ENCODE data around the gene PMP22.

The PMP22 gene

DNA sequence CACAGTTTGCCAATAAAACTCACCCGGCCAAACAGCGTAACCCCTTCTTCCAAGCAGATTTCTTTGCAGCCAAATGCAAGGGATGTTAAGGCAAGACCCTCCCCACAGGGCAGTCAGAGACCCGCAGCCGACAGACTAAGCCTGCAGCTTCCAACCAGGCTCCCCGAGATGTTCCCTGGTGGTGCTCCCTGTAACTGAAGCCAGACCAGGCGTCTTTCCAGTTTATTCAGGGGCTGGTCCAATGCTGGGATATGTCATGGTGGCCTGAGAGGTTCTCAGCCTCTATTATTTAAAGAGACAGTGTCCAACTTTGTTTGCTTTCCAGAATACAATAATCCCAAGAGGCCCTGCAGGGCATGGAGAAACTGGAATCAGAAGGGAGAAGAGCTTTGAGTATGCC lies at the start of gene PMP22:
PMP22 (minus strand) TSS at position 196 of the 400 bp plus-strand sequence. CDS start 4,599 bp downstream, outside the sequence.
- Mint-ChIP-seq H3K4me3 (no peak within 1 kb of the TSS), H3K27me3 (peaks cover 52 to 66% of the 10 kb centered on the region in 2 donors), H3K9me3 (no peaks in the 10 kb centered on the region), H3K36me3 (no peaks in the 10 kb centered on the region), H3K27ac (no peak within 1 kb of the TSS), H3K4me1 (peaks cover 5 to 24% of the 10 kb centered on the region in 2 donors)
- DNase-seq (no peak), ATAC-seq (replicated peaks) (no peak)

DNA sequence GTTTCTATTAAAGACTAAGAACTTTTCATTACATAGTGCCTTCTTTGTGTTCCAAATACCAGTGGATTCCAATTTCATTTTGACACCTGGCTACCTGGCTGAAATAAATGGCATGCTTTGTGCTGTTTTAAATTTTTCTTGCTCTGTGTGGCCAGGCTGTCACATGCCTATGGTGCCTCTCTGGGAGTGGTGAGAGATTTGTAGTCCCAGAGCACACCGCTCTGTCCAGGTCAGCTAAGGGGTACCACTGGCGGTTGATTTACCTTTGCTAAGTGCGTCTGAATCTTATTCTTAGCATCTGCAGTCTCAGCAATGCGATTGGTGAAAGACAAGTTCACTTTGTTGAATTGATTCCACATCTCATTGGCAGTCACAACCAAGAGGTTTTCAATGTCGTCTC lies 46.9 kb upstream of the PMP22 start:
- ATAC-seq (replicated peaks) (no peak), DNase-seq (no peak)
- Mint-ChIP-seq H3K27ac (no peak overlapping the region), H3K36me3 (no peaks in the 10 kb centered on the region), H3K4me3 (no peak overlapping the region), H3K4me1 (no peaks in the 10 kb centered on the region), H3K9me3 (no peaks in the 10 kb centered on the region), H3K27me3 (peaks cover 5 to 7% of the 10 kb centered on the region in 2 donors)

DNA sequence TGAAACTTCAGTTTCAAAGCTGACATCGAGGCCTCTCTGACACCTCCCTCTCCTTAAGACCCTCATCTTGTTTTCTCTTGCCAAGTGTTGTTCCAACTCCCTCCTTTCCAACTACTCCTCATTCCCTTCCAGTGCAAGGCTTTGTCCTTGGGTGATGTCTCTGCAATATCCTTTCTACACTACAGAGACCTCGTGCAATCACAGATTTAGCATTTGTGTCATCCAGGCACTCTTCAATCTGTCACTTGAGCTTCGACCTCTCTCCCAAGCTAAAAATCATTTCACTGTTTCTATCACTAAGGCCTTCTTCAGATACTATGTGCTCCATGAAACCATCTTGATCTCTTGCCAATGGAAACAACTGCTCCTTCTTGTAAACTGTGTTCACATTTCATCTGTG lies 44.7 kb upstream of the PMP22 start:
- H3K27me3 Mint-ChIP-seq: peaks cover 0 to 5% of the 10 kb centered on the region in 2 donors
- H3K36me3 Mint-ChIP-seq: no peaks in the 10 kb centered on the region
- H3K9me3 Mint-ChIP-seq: no peaks in the 10 kb centered on the region
- H3K27ac Mint-ChIP-seq: no peak overlapping the region
- DNase-seq: no peak
- no peak for ATAC-seq (replicated peaks)
- H3K4me1 Mint-ChIP-seq: no peaks in the 10 kb centered on the region
- H3K4me3 Mint-ChIP-seq: no peak overlapping the region

DNA sequence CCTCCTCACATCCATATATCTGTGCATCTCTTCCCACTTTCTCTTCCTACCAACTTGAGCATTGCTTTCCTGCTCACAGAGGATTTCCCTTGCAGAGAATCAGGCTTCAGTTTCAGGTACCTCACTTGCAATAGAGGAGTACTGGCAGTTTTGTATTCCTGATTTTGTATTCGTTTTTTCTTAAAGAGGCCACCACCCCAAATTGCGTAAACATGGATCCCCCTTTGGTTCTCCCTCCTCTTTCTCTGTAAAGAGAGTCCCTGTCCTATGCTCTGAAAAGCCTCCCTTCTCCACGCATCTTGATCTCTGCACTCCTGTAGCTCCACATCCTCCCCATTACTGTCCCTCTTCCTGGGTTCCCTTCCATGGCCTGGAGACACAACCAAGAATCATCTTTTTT lies 44.1 kb upstream of the PMP22 start:
- H3K9me3 Mint-ChIP-seq: no peaks in the 10 kb centered on the region
- H3K4me3 Mint-ChIP-seq: no peak overlapping the region
- H3K27me3 Mint-ChIP-seq: peaks cover 0 to 3% of the 10 kb centered on the region in 2 donors
- H3K27ac Mint-ChIP-seq: no peak overlapping the region
- DNase-seq (no peak), ATAC-seq (replicated peaks) (no peak)
- H3K36me3 Mint-ChIP-seq: no peaks in the 10 kb centered on the region
- H3K4me1 Mint-ChIP-seq: no peaks in the 10 kb centered on the region

GRCh38 chr17:15308758-15309157 lies 43.6 kb upstream of the PMP22 start:
- no peak for DNase-seq
- no peak overlapping the region for H3K27ac Mint-ChIP-seq
- no peaks in the 10 kb centered on the region for H3K27me3 Mint-ChIP-seq
- H3K4me1 Mint-ChIP-seq: no peaks in the 10 kb centered on the region
- no peaks in the 10 kb centered on the region for H3K36me3 Mint-ChIP-seq
- ATAC-seq (replicated peaks): no peak
- no peak overlapping the region for H3K4me3 Mint-ChIP-seq
- no peaks in the 10 kb centered on the region for H3K9me3 Mint-ChIP-seq

GRCh38 chr17:15307710-15308111 lies 42.6 kb upstream of the PMP22 start:
- no peaks in the 10 kb centered on the region for H3K4me1 Mint-ChIP-seq
- no peaks in the 10 kb centered on the region for H3K36me3 Mint-ChIP-seq
- H3K27me3 Mint-ChIP-seq: peaks cover under 1 to 4% of the 10 kb centered on the region in 2 donors
- no peaks in the 10 kb centered on the region for H3K9me3 Mint-ChIP-seq
- DNase-seq (no peak), ATAC-seq (replicated peaks) (no peak)
- H3K4me3 Mint-ChIP-seq: no peak overlapping the region
- no peak overlapping the region for H3K27ac Mint-ChIP-seq

GRCh38 chr17:15303851-15304250 lies 38.7 kb upstream of the PMP22 start:
- H3K4me3 Mint-ChIP-seq: no peak overlapping the region
- no peak for ATAC-seq (replicated peaks)
- H3K9me3 Mint-ChIP-seq: no peaks in the 10 kb centered on the region
- peaks cover 5 to 12% of the 10 kb centered on the region in 2 donors for H3K27me3 Mint-ChIP-seq
- no peak overlapping the region for H3K27ac Mint-ChIP-seq
- H3K4me1 Mint-ChIP-seq: no peaks in the 10 kb centered on the region
- H3K36me3 Mint-ChIP-seq: no peaks in the 10 kb centered on the region
- DNase-seq: no peak

DNA sequence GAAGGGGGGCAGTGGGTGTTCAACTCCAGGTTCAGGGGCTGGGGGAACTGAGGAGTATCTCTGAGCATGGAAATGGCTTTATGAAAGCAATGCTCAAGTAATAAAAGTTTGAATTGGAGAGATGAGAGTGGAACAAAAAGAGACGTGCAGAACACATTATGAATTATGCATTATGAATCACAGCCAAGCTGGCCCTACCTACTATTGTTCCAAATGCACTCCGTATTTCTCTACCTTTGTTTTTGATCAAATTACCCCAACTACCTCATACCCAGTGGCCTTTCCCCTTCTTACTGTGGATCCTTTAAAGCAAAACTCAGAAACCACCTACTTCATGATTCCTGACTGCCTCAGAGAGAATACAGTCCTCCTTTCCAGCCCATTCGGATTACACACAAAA lies 38.1 kb upstream of the PMP22 start:
- Mint-ChIP-seq H3K4me3 (no peak overlapping the region), H3K36me3 (no peaks in the 10 kb centered on the region), H3K4me1 (no peaks in the 10 kb centered on the region), H3K9me3 (no peaks in the 10 kb centered on the region), H3K27me3 (peaks cover 5 to 12% of the 10 kb centered on the region in 2 donors), H3K27ac (no peak overlapping the region)
- ATAC-seq (replicated peaks) (no peak), DNase-seq (no peak)

GRCh38 chr17:15301845-15302244 lies 36.7 kb upstream of the PMP22 start:
- Mint-ChIP-seq H3K4me1 (no peaks in the 10 kb centered on the region), H3K36me3 (no peaks in the 10 kb centered on the region), H3K9me3 (no peaks in the 10 kb centered on the region), H3K4me3 (no peak overlapping the region), H3K27me3 (peaks cover 5 to 12% of the 10 kb centered on the region in 2 donors), H3K27ac (no peak overlapping the region)
- no peak for DNase-seq
- ATAC-seq (replicated peaks): no peak

- Mint-ChIP-seq H3K27ac (no peak overlapping the region), H3K36me3 (no peaks in the 10 kb centered on the region), H3K27me3 (peaks cover 8 to 9% of the 10 kb centered on the region in 2 donors), H3K4me1 (no peaks in the 10 kb centered on the region), H3K9me3 (no peaks in the 10 kb centered on the region), H3K4me3 (no peak overlapping the region)
- ATAC-seq (replicated peaks) (no peak), DNase-seq (no peak)
These were observed 33.0 kb upstream of the PMP22 start for GRCh38 chr17:15298176-15298575.

GRCh38 chr17:15293558-15293957 lies 28.4 kb upstream of the PMP22 start:
- no peak for ATAC-seq (replicated peaks)
- Mint-ChIP-seq H3K27ac (no peak overlapping the region), H3K36me3 (no peaks in the 10 kb centered on the region), H3K27me3 (peaks cover 0 to 18% of the 10 kb centered on the region in 2 donors), H3K4me1 (no peaks in the 10 kb centered on the region), H3K4me3 (no peak overlapping the region), H3K9me3 (peaks cover 0 to 2% of the 10 kb centered on the region in 2 donors)
- DNase-seq: no peak

- Mint-ChIP-seq H3K4me3 (no peak overlapping the region), H3K27ac (no peak overlapping the region), H3K9me3 (peaks cover 0 to 2% of the 10 kb centered on the region in 2 donors), H3K36me3 (no peaks in the 10 kb centered on the region), H3K4me1 (no peaks in the 10 kb centered on the region), H3K27me3 (peaks cover 11 to 30% of the 10 kb centered on the region in 2 donors)
- ATAC-seq (replicated peaks) (no peak), DNase-seq (no peak)
These were observed 26.7 kb upstream of the PMP22 start for GRCh38 chr17:15291674-15292361.

- DNase-seq: no peak
- Mint-ChIP-seq H3K27ac (no peak overlapping the region), H3K9me3 (peaks cover 0 to 2% of the 10 kb centered on the region in 2 donors), H3K4me1 (no peaks in the 10 kb centered on the region), H3K27me3 (peaks cover 13 to 32% of the 10 kb centered on the region in 2 donors), H3K36me3 (no peaks in the 10 kb centered on the region), H3K4me3 (no peak overlapping the region)
- no peak for ATAC-seq (replicated peaks)
These were observed 25.5 kb upstream of the PMP22 start for GRCh38 chr17:15290605-15291004.

GRCh38 chr17:15289285-15290183 lies 24.4 kb upstream of the PMP22 start:
- no peak overlapping the region for H3K27ac Mint-ChIP-seq
- H3K36me3 Mint-ChIP-seq: no peaks in the 10 kb centered on the region
- H3K4me1 Mint-ChIP-seq: no peaks in the 10 kb centered on the region
- ATAC-seq (replicated peaks) (no peak), DNase-seq (no peak)
- no peak overlapping the region for H3K4me3 Mint-ChIP-seq
- H3K27me3 Mint-ChIP-seq: peaks cover 13 to 32% of the 10 kb centered on the region in 2 donors
- peaks cover 0 to 2% of the 10 kb centered on the region in 2 donors for H3K9me3 Mint-ChIP-seq

GRCh38 chr17:15288859-15289258 lies 23.7 kb upstream of the PMP22 start:
- Mint-ChIP-seq H3K4me1 (no peaks in the 10 kb centered on the region), H3K27me3 (peaks cover 13 to 32% of the 10 kb centered on the region in 2 donors), H3K36me3 (no peaks in the 10 kb centered on the region), H3K9me3 (peaks cover 0 to 2% of the 10 kb centered on the region in 2 donors), H3K4me3 (no peak overlapping the region), H3K27ac (no peak overlapping the region)
- ATAC-seq (replicated peaks): no peak
- no peak for DNase-seq

All from stimulated activated naive B cell treated with anti-CD40 and anti-IgM and Interleukin-4, amounts not matched to agents 10 μg/mL and 1 μg/mL and 100 μg/mL, for 72 hours (primary cell).